Adrenal gland (tissue), 12 donors: ENCODE measurements around the gene RAMP1. TPM values are rescaled to one million over a fixed set of nuclear protein-coding genes. Genes with fewer than 3 reads are reported as not detected.
A peak's percentile ranks its signal among the peaks of the same experiment; 100 is the strongest.

Experiments
- DNase-seq, 7 donors: peaks; one replicate each; pipeline ENCODE4 v3.0.0-alpha.2; 2019 to 2020
- H3K27ac ChIP-seq, 5 donors: fragments of 200-600 bp; sonication (generic) in 4 of 5; 1 replicate in 3 of 5; 2 replicates in 2 of 5; pipeline versions ENCODE4 v1.5.1 to v1.8.0; 2016 to 2020; ENCODE audit warnings: mild to moderate bottlenecking in 1 of 5
- H3K27me3 ChIP-seq: fragments of 200-600 bp; 2 replicates; pipeline ENCODE4 v1.8.0; 2021
- H3K36me3 ChIP-seq, 2 donors: fragments of 200-600 bp; replicated peaks in 1 of 2; 1 replicate in 1 of 2; 2 replicates in 1 of 2; pipeline versions ENCODE4 v1.5.1 to v1.8.0; 2018 to 2022
- H3K4me1 ChIP-seq, 2 donors: fragments of 200-600 bp; replicated peaks in 1 of 2; 1 replicate in 1 of 2; 2 replicates in 1 of 2; pipeline versions ENCODE4 v1.5.1 to v1.8.0; 2018 to 2021
- H3K4me3 ChIP-seq, 4 donors: fragments of 200-600 bp; sonication (generic) in 3 of 4; one replicate each; pipeline ENCODE4 v1.5.1; 2016 to 2018
- H3K9me3 ChIP-seq, 3 donors: fragments of 200-600 bp; sonication (generic) in 1 of 3; replicated peaks in 1 of 3; 1 replicate in 2 of 3; 2 replicates in 1 of 3; pipeline versions ENCODE4 v1.5.1 to v1.8.0; 2016 to 2021
- CTCF ChIP-seq, 6 experiments: fragments of 450-650 bp in 4 of 6; fragments of 200-600 bp in 2 of 6; sonication (generic) in 1 of 6; IDR thresholded peaks; 1 replicate in 5 of 6; 2 replicates in 1 of 6; pipeline versions ENCODE4 v1.5.1 to v1.8.0; 2016 to 2021; ENCODE audit warnings: antibody characterized with exemption in 6 of 6, mild to moderate bottlenecking in 2 of 6, moderate library complexity in 1 of 6
- POLR2A ChIP-seq, 2 donors: fragments of 450-650 bp; IDR thresholded peaks; one replicate each; pipeline ENCODE4 v1.6.1; 2017; ENCODE audit warnings: antibody characterized with exemption in 2 of 2, mild to moderate bottlenecking in 2 of 2, moderate library complexity in 1 of 2
- WGBS, 4 donors: extraction: QIAGEN DNeasy Blood & Tissue Kit in 2 of 4; methylation state at CpG; one replicate each; pipeline versions ENCODE4 v1.1.5 to v1.1.7; 2013 to 2017; 5-methylcytosine and 5-hydroxymethylcytosine counted together
- intact Hi-C, 2 donors: fragments of 100-400 bp; cut with DNase I; formaldehyde crosslinking; loops; one replicate each; pipeline versions ENCODE4 v1.14.1 to v1.15.0; 2022 to 2023
- polyA plus RNA-seq, 3 donors: library from polyadenylated mRNA; stranded (reverse); fragments of 200-250 nt in 2 of 3; fragments of 350-450 nt in 1 of 3; fragmentation: Illumina TruSeq in 1 of 3; extraction: RNeasy Lipid Tissue Mini Kit (QIAGEN cat#74804) in 1 of 3; gene quantifications; one replicate each; pipeline ENCODE4 v1.2.3, GENCODE V29; 2013 to 2014
- total RNA-seq, 9 donors: library from RNA; depleted of rRNA in 4 of 9; stranded (reverse); fragments of >200 nt in 4 of 9; fragments of 120-200 nt in 1 of 9; fragmentation: NEBNext Ultra II Directional in 1 of 9; extraction: Animal tissue kit (Norgen Biotek cat#: 25700) in 1 of 9; gene quantifications; one replicate each; pipeline versions ENCODE4 v1.1.0 to v1.2.4, GENCODE V29; 2013 to 2023
- donor health status: healthy with polysubstance abuse.
- donor health status: Bipolar disorder and iron deficiency.
- donor health status: DM: yes; HTN: yes; CAD: no.
- donor health status: DM: no; HTN: no; CAD: no.
- donor health status: DM: no; HTN: no; CAD: no.
- donor health status: DM: yes; HTN: yes; CAD: no.

The RAMP1 gene
- total and polyA plus RNA-seq, 12 donors, result 2.4 to 72.6 (median 17.2) TPM

- H3K36me3 ChIP-seq, result no peaks in the 10 kb centered on the region
- 12 to 23% (median 14%) methylated on average over 15 of the region's 15 CpGs for WGBS, 4 donors
- intact Hi-C loops, result no loop called here
- no peaks in the 10 kb centered on the region for H3K9me3 ChIP-seq
- peak overlapping the region in 2 of 5 donors; percentile 60 to 80 for H3K27ac ChIP-seq
- no peak for TF ChIP-seq CTCF (IDR thresholded peaks at IDR 0.05)
- no peak for TF ChIP-seq POLR2A (IDR thresholded peaks at IDR 0.05)
- no peak overlapping the region for H3K4me3 ChIP-seq
- H3K27me3 ChIP-seq, result no peaks in the 10 kb centered on the region
- H3K4me1 ChIP-seq, result peaks cover 0 to 8% of the 10 kb centered on the region in 2 donors
- DNase-seq, result peak in 4 of 7 donors; percentile 46 to 74 (median 61)
Measured at GRCh38 chr2:237904831-237905599, 45.6 kb downstream of the RAMP1 start.

- Histone ChIP-seq H3K4me1 (peaks cover 0 to 8% of the 10 kb centered on the region in 2 donors), H3K27ac (no peak overlapping the region), H3K9me3 (no peaks in the 10 kb centered on the region), H3K27me3 (no peaks in the 10 kb centered on the region), H3K4me3 (no peak overlapping the region), H3K36me3 (no peaks in the 10 kb centered on the region)
- TF ChIP-seq CTCF (IDR thresholded peaks at IDR 0.05), result no peak
- TF ChIP-seq POLR2A (IDR thresholded peaks at IDR 0.05), result no peak
- no peak for DNase-seq
- intact Hi-C loops, result no loop called here
- WGBS, 4 donors, result 93 to 100% (median 97%) methylated on average over 1 of the region's 1 CpG
Measured at GRCh38 chr2:237907144-237907543, 47.7 kb downstream of the RAMP1 start.

- no peak for TF ChIP-seq POLR2A (IDR thresholded peaks at IDR 0.05)
- TF ChIP-seq CTCF (IDR thresholded peaks at IDR 0.05), result no peak
- no peak for DNase-seq
- Histone ChIP-seq H3K36me3 (no peaks in the 10 kb centered on the region), H3K27ac (no peak overlapping the region), H3K4me3 (no peak overlapping the region), H3K27me3 (no peaks in the 10 kb centered on the region), H3K9me3 (no peaks in the 10 kb centered on the region), H3K4me1 (peaks cover 0 to 8% of the 10 kb centered on the region in 2 donors)
- WGBS, 4 donors, result 92 to 100% (median 95%) methylated on average over 1 to 13 of the region's 13 CpGs
- intact Hi-C loops, result no loop called here
Measured at GRCh38 chr2:237909075-237909695, 49.8 kb downstream of the RAMP1 start.

GRCh38 chr2:237909801-237910475, 50.5 kb downstream of the RAMP1 start:
- H3K4me1 ChIP-seq, result peaks cover 0 to 6% of the 10 kb centered on the region in 2 donors
- H3K4me3 ChIP-seq, result no peak overlapping the region
- H3K36me3 ChIP-seq, result no peaks in the 10 kb centered on the region
- H3K9me3 ChIP-seq, result no peaks in the 10 kb centered on the region
- TF ChIP-seq POLR2A (IDR thresholded peaks at IDR 0.05) (no peak), CTCF (IDR thresholded peaks at IDR 0.05) (no peak)
- H3K27ac ChIP-seq, result no peak overlapping the region
- H3K27me3 ChIP-seq, result no peaks in the 10 kb centered on the region
- 89 to 92% (median 91%) methylated on average over 6 to 14 of the region's 14 CpGs for WGBS, 4 donors
- intact Hi-C loops, result no loop called here
- no peak for DNase-seq
